Measurements from ENCODE around the gene NOVA2.

DNA sequence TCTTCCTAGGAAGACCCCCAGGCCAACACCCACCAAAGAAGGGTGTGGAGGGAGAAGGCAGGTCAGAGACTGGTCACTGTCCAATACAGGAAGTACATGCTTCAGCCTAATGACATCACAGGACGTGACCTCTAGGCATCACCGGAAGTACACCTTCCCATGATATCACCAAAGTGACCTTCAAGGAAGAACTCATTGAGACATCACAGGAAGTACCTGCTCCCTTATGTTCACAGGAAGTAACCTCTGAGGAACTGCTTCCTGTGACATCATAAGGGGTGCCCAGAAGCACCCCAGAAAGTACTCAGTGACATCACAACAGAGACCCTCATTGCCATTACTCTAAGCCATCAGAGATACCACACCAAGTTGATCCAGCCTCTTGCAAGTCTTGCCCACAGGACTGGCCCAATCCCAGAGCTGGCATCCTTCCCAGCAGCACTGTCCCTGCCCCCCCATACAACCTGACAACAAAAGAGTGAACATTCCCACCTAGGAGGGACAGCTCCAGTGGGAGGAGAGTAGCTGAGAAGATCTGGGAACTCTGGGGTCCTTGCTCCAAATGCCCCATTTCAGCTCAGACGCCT, 34.8 kb downstream of the NOVA2 start:
- TF ChIP-seq TAF1 (IDR thresholded peaks at IDR 0.05; ENCODE audit: low read depth, low read length), result no peak
- TF ChIP-seq POLR2A (IDR thresholded peaks at IDR 0.05; ENCODE audit: low read depth, low read length), result no peak
